Trophoblast cell (in vitro differentiated cells and primary cell): ENCODE results near the gene LRMDA.
A peak's percentile ranks its signal among the peaks of the same experiment; 100 is the strongest.

Experiments
- DNase-seq, 2 donors: peaks; one replicate each; pipeline ENCODE4 v3.0.0-alpha.2; 2016
- H2AFZ ChIP-seq: 2 replicates; pipeline ENCODE4 v1.6.1; 2013; ENCODE audit warnings: low read length, moderate library complexity, mild to moderate bottlenecking; ENCODE audit not compliant: insufficient read depth, poor library complexity
- H2AK5ac ChIP-seq: 2 replicates; pipeline ENCODE4 v1.6.1; 2013; ENCODE audit warnings: mild to moderate bottlenecking, low read length
- H2BK120ac ChIP-seq: 2 replicates; pipeline ENCODE4 v1.6.1; 2013; ENCODE audit warnings: low read length, mild to moderate bottlenecking, moderate library complexity; ENCODE audit not compliant: insufficient read depth, poor library complexity
- H2BK12ac ChIP-seq: 2 replicates; pipeline ENCODE4 v1.6.1; 2013; ENCODE audit warnings: mild to moderate bottlenecking, low read length, moderate library complexity
- H2BK5ac ChIP-seq: 2 replicates; pipeline ENCODE4 v1.6.1; 2013; ENCODE audit warnings: low read length, low read depth, moderate library complexity, mild to moderate bottlenecking; ENCODE audit not compliant: poor library complexity
- H3K14ac ChIP-seq: 2 replicates; pipeline ENCODE4 v1.6.1; 2013; ENCODE audit warnings: mild to moderate bottlenecking, low read length
- H3K18ac ChIP-seq: 2 replicates; pipeline ENCODE4 v1.6.1; 2013; ENCODE audit warnings: mild to moderate bottlenecking, low read length
- H3K23ac ChIP-seq: 2 replicates; pipeline ENCODE4 v1.6.1; 2013; ENCODE audit warnings: low read length
- H3K27ac ChIP-seq: 2 replicates; pipeline ENCODE4 v1.5.1; 2013; ENCODE audit warnings: low read depth, mild to moderate bottlenecking, inconsistent platforms, low read length, moderate library complexity
- H3K27me3 ChIP-seq: 2 replicates; pipeline ENCODE4 v1.6.1; 2013; ENCODE audit warnings: inconsistent platforms, mild to moderate bottlenecking, low read length, moderate library complexity; ENCODE audit not compliant: insufficient read depth
- H3K36me3 ChIP-seq, 2 experiments: 1 replicate in 1 of 2; 2 replicates in 1 of 2; pipeline ENCODE4 v1.6.1; 2013; ENCODE audit warnings: low read length in 2 of 2, mild to moderate bottlenecking in 2 of 2, moderate library complexity in 1 of 2; ENCODE audit not compliant: insufficient read depth in 2 of 2, control insufficient read depth in 1 of 2
- H3K4ac ChIP-seq: 2 replicates; pipeline ENCODE4 v1.6.1; 2013; ENCODE audit warnings: low read depth, mild to moderate bottlenecking, low read length, moderate library complexity
- H3K4me1 ChIP-seq, 2 experiments: 1 replicate in 1 of 2; 2 replicates in 1 of 2; pipeline ENCODE4 v1.6.1; 2013; ENCODE audit warnings: low read length in 2 of 2, mild to moderate bottlenecking in 2 of 2, moderate library complexity in 1 of 2; ENCODE audit not compliant: insufficient read depth in 2 of 2, control insufficient read depth in 1 of 2
- H3K4me2 ChIP-seq: 2 replicates; pipeline ENCODE4 v1.6.1; 2013; ENCODE audit warnings: inconsistent platforms, mild to moderate bottlenecking, low read length, moderate library complexity
- H3K4me3 ChIP-seq: 2 replicates; pipeline ENCODE4 v1.5.1; 2013; ENCODE audit warnings: mild to moderate bottlenecking, low read depth, low read length, inconsistent platforms
- H3K79me1 ChIP-seq: one replicate; pipeline ENCODE4 v1.6.1; 2013; ENCODE audit warnings: low read length
- H3K79me2 ChIP-seq: 2 replicates; pipeline ENCODE4 v1.6.1; 2013; ENCODE audit warnings: low read length, mild to moderate bottlenecking; ENCODE audit not compliant: control insufficient read depth, insufficient read depth, poor library complexity
- H3K9ac ChIP-seq: 2 replicates; pipeline ENCODE4 v1.6.1; 2013; ENCODE audit warnings: mild to moderate bottlenecking, low read length
- H3K9me3 ChIP-seq: 2 replicates; pipeline ENCODE4 v1.6.1; 2013; ENCODE audit warnings: low read depth, mild to moderate bottlenecking, control low read depth, inconsistent platforms, low read length; ENCODE audit not compliant: insufficient read depth
- H4K12ac ChIP-seq: 2 replicates; pipeline ENCODE4 v1.6.1; 2013; ENCODE audit warnings: low read depth, mild to moderate bottlenecking, low read length, moderate library complexity
- H4K8ac ChIP-seq: 2 replicates; pipeline ENCODE4 v1.6.1; 2013; ENCODE audit warnings: low read depth, mild to moderate bottlenecking, low read length, moderate library complexity
- H4K91ac ChIP-seq: one replicate; pipeline ENCODE4 v1.6.1; 2013; ENCODE audit warnings: low read depth, mild to moderate bottlenecking, low read length, moderate library complexity
- WGBS: extraction: QIAGEN DNeasy Blood & Tissue Kit; methylation state at CpG from one replicate; pipeline ENCODE4 v1.1.7; 2013; ENCODE audit warnings: missing lambda C conversion rate; ENCODE audit not compliant: insufficient read length, insufficient coverage; ENCODE audit errors: extremely low coverage; 5-methylcytosine and 5-hydroxymethylcytosine counted together

The LRMDA gene

GRCh38 chr10:76001461-76001860 is 570.0 kb downstream of the LRMDA start:
- no peak for DNase-seq

GRCh38 chr10:76002262-76002854 is 570.9 kb downstream of the LRMDA start:
- Histone ChIP-seq H3K4me2 (no peak overlapping the region), H3K27me3 (no peaks in the 10 kb centered on the region), H2AK5ac (no peak overlapping the region), H4K12ac (no peak overlapping the region), H3K4me3 (no peak overlapping the region), H3K36me3 (no peaks in the 10 kb centered on the region), H3K9ac (no peak overlapping the region), H3K14ac (no peak overlapping the region), H4K91ac (no peak overlapping the region), H3K4me1 (no peaks in the 10 kb centered on the region), H3K27ac (no peak overlapping the region), H2BK120ac (no peak overlapping the region), H3K79me2 (no peaks in the 10 kb centered on the region), H2BK12ac (no peak overlapping the region), H2BK5ac (no peak overlapping the region), H3K4ac (no peak overlapping the region), H3K23ac (no peak overlapping the region), H3K9me3 (no peaks in the 10 kb centered on the region), H4K8ac (no peak overlapping the region), H3K79me1 (no peaks in the 10 kb centered on the region), H2AFZ (no peak overlapping the region), H3K18ac (no peak overlapping the region)
- no CpG with 5 or more reads among the region's 2 CpGs for WGBS
- no peak for DNase-seq

More at GRCh38 chr10:76001461-76001860, 570.0 kb downstream of the LRMDA start:
- no peak overlapping the region for H3K27ac ChIP-seq
- H4K91ac ChIP-seq, result no peak overlapping the region
- no peaks in the 10 kb centered on the region for H3K79me1 ChIP-seq
- H3K4me1 ChIP-seq, result no peaks in the 10 kb centered on the region
- H3K14ac ChIP-seq, result no peak overlapping the region
- H2BK5ac ChIP-seq, result no peak overlapping the region
- no peak overlapping the region for H2AFZ ChIP-seq
- H3K36me3 ChIP-seq, result no peaks in the 10 kb centered on the region
- no peaks in the 10 kb centered on the region for H3K79me2 ChIP-seq
- H3K9me3 ChIP-seq, result no peaks in the 10 kb centered on the region
- no peak overlapping the region for H3K4me3 ChIP-seq
- no CpG with 5 or more reads among the region's 1 CpG for WGBS
- no peak overlapping the region for H2BK12ac ChIP-seq
- no peaks in the 10 kb centered on the region for H3K27me3 ChIP-seq
- no peak overlapping the region for H3K23ac ChIP-seq
- no peak overlapping the region for H2AK5ac ChIP-seq
- H3K18ac ChIP-seq, result no peak overlapping the region
- H4K8ac ChIP-seq, result no peak overlapping the region
- H3K4me2 ChIP-seq, result no peak overlapping the region
- H3K4ac ChIP-seq, result no peak overlapping the region
- no peak overlapping the region for H4K12ac ChIP-seq
- no peak overlapping the region for H3K9ac ChIP-seq
- H2BK120ac ChIP-seq, result no peak overlapping the region

DNA sequence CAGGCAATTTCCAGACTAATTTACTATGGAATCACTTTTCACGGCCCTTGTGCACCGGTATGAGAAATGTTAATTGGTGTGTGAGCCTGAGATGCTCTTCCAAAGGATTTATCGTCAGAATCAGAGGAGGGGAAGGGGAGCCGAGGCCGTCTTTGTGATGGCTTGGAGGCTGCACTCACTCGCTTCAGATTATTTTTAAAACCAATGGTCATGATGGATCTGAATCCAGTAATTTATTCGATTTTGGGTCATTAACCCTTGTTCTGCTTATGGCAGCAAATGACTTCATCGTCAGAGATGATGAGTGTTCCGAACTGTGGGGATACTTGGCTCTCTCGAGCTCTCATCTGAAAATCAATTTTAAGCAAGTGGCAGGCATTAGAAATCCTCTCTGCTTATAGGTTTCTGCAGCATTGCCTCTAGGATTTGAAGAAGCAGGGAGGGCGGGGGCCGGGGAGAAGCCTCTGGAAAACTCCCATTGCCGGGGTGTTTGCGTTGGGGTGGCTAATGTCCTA is 576.3 kb downstream of the LRMDA start:
- Histone ChIP-seq H3K9me3 (peaks cover 1% of the 10 kb centered on the region), H3K4ac (no peak overlapping the region), H3K36me3 (no peaks in the 10 kb centered on the region), H2BK5ac (no peak overlapping the region), H3K18ac (no peak overlapping the region), H2BK12ac (no peak overlapping the region), H3K4me1 (peaks cover 8 to 10% of the 10 kb centered on the region in 2 experiments), H4K8ac (no peak overlapping the region), H4K12ac (no peak overlapping the region), H3K79me1 (no peaks in the 10 kb centered on the region), H3K9ac (no peak overlapping the region), H3K4me3 (no peak overlapping the region), H3K4me2 (no peak overlapping the region), H3K23ac (no peak overlapping the region), H4K91ac (no peak overlapping the region), H3K27ac (no peak overlapping the region), H2BK120ac (no peak overlapping the region), H2AK5ac (no peak overlapping the region), H3K79me2 (no peaks in the 10 kb centered on the region), H2AFZ (no peak overlapping the region), H3K27me3 (no peaks in the 10 kb centered on the region), H3K14ac (no peak overlapping the region)
- WGBS, result no CpG with 5 or more reads among the region's 14 CpGs
- DNase-seq, result no peak

DNA sequence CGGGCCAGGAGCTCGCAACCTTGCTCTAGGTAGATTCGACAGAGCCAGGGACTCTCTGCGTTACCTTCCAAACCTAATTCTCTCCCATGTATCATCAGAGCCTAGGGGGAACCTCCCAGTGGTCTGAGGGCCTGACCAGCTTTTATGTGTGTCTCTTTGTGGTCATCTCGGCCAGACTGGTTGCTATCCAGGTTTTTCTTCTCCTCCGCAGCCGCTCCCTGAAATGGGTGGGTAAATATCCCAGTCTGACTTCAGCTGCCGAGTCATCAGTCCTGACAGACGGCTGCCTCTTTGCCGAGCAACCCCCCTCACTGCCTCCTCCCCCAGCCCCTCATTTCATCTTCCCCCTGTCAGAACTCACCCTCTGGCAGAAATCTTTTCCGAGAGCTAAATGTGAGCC is 578.1 kb downstream of the LRMDA start:
- no peak overlapping the region for H2AK5ac ChIP-seq
- no peak overlapping the region for H4K12ac ChIP-seq
- H3K4me3 ChIP-seq, result no peak overlapping the region
- no peaks in the 10 kb centered on the region for H3K79me2 ChIP-seq
- peaks cover 1% of the 10 kb centered on the region for H3K9me3 ChIP-seq
- H3K27me3 ChIP-seq, result no peaks in the 10 kb centered on the region
- no peak overlapping the region for H3K23ac ChIP-seq
- no peak overlapping the region for H3K9ac ChIP-seq
- DNase-seq, result no peak
- no peak overlapping the region for H2BK120ac ChIP-seq
- peaks cover 8 to 10% of the 10 kb centered on the region in 2 experiments for H3K4me1 ChIP-seq
- H3K14ac ChIP-seq, result no peak overlapping the region
- H2BK12ac ChIP-seq, result no peak overlapping the region
- H4K8ac ChIP-seq, result no peak overlapping the region
- no peak overlapping the region for H2BK5ac ChIP-seq
- no peaks in the 10 kb centered on the region for H3K79me1 ChIP-seq
- H4K91ac ChIP-seq, result no peak overlapping the region
- H3K4me2 ChIP-seq, result no peak overlapping the region
- H2AFZ ChIP-seq, result no peak overlapping the region
- no peaks in the 10 kb centered on the region for H3K36me3 ChIP-seq
- no peak overlapping the region for H3K27ac ChIP-seq
- no CpG with 5 or more reads among the region's 11 CpGs for WGBS
- no peak overlapping the region for H3K4ac ChIP-seq
- H3K18ac ChIP-seq, result peak overlapping the region; percentile 15
